GM23338 (cell line): ENCODE measurements around the gene IL1A. TPM values are rescaled to one million over a fixed set of nuclear protein-coding genes. Genes with fewer than 3 reads are reported as not detected.

ENCODE experiments used
- CREB1 ChIP-seq: fragments of 250-450 bp; sonication (Bioruptor Pico); IDR thresholded peaks from 2 replicates; pipeline ENCODE4 v1.5.0; 2020; ENCODE audit warnings: low read depth, mild to moderate bottlenecking, moderate library complexity
- CTCF ChIP-seq, 2 experiments: fragments of 200-600 bp in 1 of 2; sonication (generic) in 1 of 2; conservative IDR thresholded peaks; 2 replicates each; pipeline versions ENCODE4 v1.5.1 to v1.6.1; 2016 to 2017; ENCODE audit warnings: antibody characterized with exemption in 2 of 2, low read depth in 2 of 2, mild to moderate bottlenecking in 2 of 2, moderate library complexity in 1 of 2
- EZH2 ChIP-seq: fragments of 200-600 bp; sonication (generic); IDR thresholded peaks from one replicate; pipeline ENCODE4 v1.8.0; 2017; ENCODE audit warnings: antibody characterized with exemption, mild to moderate bottlenecking, low read depth; ENCODE audit not compliant: unreplicated experiment
- EZH2phosphoT487 ChIP-seq: fragments of 200-600 bp; sonication (generic); IDR thresholded peaks from one replicate; pipeline ENCODE4 v1.8.1; 2018; ENCODE audit warnings: antibody characterized with exemption; ENCODE audit not compliant: unreplicated experiment
- JUNB ChIP-seq: IDR thresholded peaks from one replicate; pipeline ENCODE4 v1.6.1; 2016; ENCODE audit warnings: antibody characterized with exemption; ENCODE audit not compliant: unreplicated experiment
- REST ChIP-seq: IDR thresholded peaks from one replicate; pipeline ENCODE4 v1.6.1; 2018; ENCODE audit warnings: antibody characterized with exemption; ENCODE audit not compliant: unreplicated experiment
- ZNF331 ChIP-seq: fragments of 250-450 bp; sonication (Bioruptor Pico); IDR thresholded peaks from 2 replicates; pipeline ENCODE4 v1.5.0; 2020; ENCODE audit warnings: low read depth, mild to moderate bottlenecking, moderate library complexity
- ZNF462 ChIP-seq: fragments of 250-450 bp; sonication (Bioruptor Pico); IDR thresholded peaks from 2 replicates; pipeline ENCODE4 v1.5.0; 2020; ENCODE audit warnings: mild to moderate bottlenecking, moderate library complexity
- polyA plus RNA-seq: library from polyadenylated mRNA; unstranded; fragments of >200 nt; fragmentation: Nextera tagmentation; extraction: Ambion mirVana; gene quantifications from 2 replicates; pipeline ENCODE4 v1.2.1, GENCODE V29; 2016
- total RNA-seq: library from RNA; depleted of rRNA; stranded (reverse); fragments of >200 nt; shearing (Covaris generic); gene quantifications from 2 replicates; pipeline ENCODE4 v1.2.3, GENCODE V29; 2014

Gene IL1A
- total and polyA plus RNA-seq, 2 experiments from 2014 or later, result 0.65 to 0.73 TPM

GRCh38 chr2:112777036-112777435, 7.3 kb downstream of the IL1A start (continued):
- TF ChIP-seq ZNF462 (CRISPR knock-in tag) (no peak), EZH2 (no peak), EZH2phosphoT487 (no peak), CTCF (conservative IDR thresholded peaks at IDR 0.05; ENCODE audit: low read depth in 2 of 2) (no peak), REST (no peak), CREB1 (CRISPR knock-in tag) (no peak), JUNB (no peak), ZNF331 (no peak)
